ENCODE data around the gene PI4K2B.

The PI4K2B gene

GRCh38 chr4:25207997-25208396 lies 25.8 kb upstream of the PI4K2B start:
- no peaks in the 10 kb centered on the region for H3K4me1 ChIP-seq (ENCODE audit: control insufficient read depth, insufficient read depth, low read length)
- no peak for TF ChIP-seq ZNF391 (tag by site-specific recombination; IDR thresholded peaks at IDR 0.05; ENCODE audit: borderline replicate concordance, low read depth)
- no peak for TF ChIP-seq ZNF324 (tag by site-specific recombination; IDR thresholded peaks at IDR 0.05)
- TF ChIP-seq ZNF24 (tag by site-specific recombination; IDR thresholded peaks at IDR 0.05): no peak
- no peak for TF ChIP-seq ZBTB17 (tag by site-specific recombination; IDR thresholded peaks at IDR 0.05)
- no peak for TF ChIP-seq ZNF398 (tag by site-specific recombination; IDR thresholded peaks at IDR 0.05)
- no peak for TF ChIP-seq ZNF121 (tag by site-specific recombination; IDR thresholded peaks at IDR 0.05)
- ChIA-PET CTCF (no interaction called here), POLR2A (no interaction called here)
- H3K27ac ChIP-seq (ENCODE audit: extremely low read depth, low read depth, low read length): no peak overlapping the region
- H3K36me3 ChIP-seq (ENCODE audit: control insufficient read depth in 2 of 2, insufficient read depth in 1 of 2, low read length in 2 of 2): no peaks in the 10 kb centered on the region
- no peak overlapping the region for H3K4me3 ChIP-seq (ENCODE audit: low read depth, low read length)
- H3K9me3 ChIP-seq (ENCODE audit: control insufficient read depth, insufficient read depth, low read depth, low read length): no peaks in the 10 kb centered on the region

GRCh38 chr4:25209702-25210101 lies 24.1 kb upstream of the PI4K2B start:
- ChIA-PET POLR2A (no interaction called here), CTCF (no interaction called here)
- H3K4me1 ChIP-seq (ENCODE audit: control insufficient read depth, insufficient read depth, low read length): no peaks in the 10 kb centered on the region
- no peak overlapping the region for H3K27ac ChIP-seq (ENCODE audit: extremely low read depth, low read depth, low read length)
- no peak overlapping the region for H3K4me3 ChIP-seq (ENCODE audit: low read depth, low read length)
- TF ChIP-seq SCRT2 (tag by site-specific recombination; IDR thresholded peaks at IDR 0.05): no peak
- TF ChIP-seq ZNF398 (tag by site-specific recombination; IDR thresholded peaks at IDR 0.05): no peak
- TF ChIP-seq ZNF670 (tag by site-specific recombination; IDR thresholded peaks at IDR 0.05; ENCODE audit: low read depth): no peak
- TF ChIP-seq ZNF175 (tag by site-specific recombination; IDR thresholded peaks at IDR 0.05): no peak
- no peak for TF ChIP-seq ZNF701 (tag by site-specific recombination; IDR thresholded peaks at IDR 0.05)
- TF ChIP-seq ZNF530 (tag by site-specific recombination; IDR thresholded peaks at IDR 0.05; ENCODE audit: low read depth): no peak
- TF ChIP-seq ZNF514 (tag by site-specific recombination; IDR thresholded peaks at IDR 0.05): no peak
- TF ChIP-seq RBAK (tag by site-specific recombination; IDR thresholded peaks at IDR 0.05): no peak
- TF ChIP-seq ZNF501 (tag by site-specific recombination; IDR thresholded peaks at IDR 0.05): no peak
- TF ChIP-seq ZNF214 (tag by site-specific recombination; IDR thresholded peaks at IDR 0.05; ENCODE audit: borderline replicate concordance): no peak
- no peaks in the 10 kb centered on the region for H3K36me3 ChIP-seq (ENCODE audit: control insufficient read depth in 2 of 2, insufficient read depth in 1 of 2, low read length in 2 of 2)
- no peaks in the 10 kb centered on the region for H3K9me3 ChIP-seq (ENCODE audit: control insufficient read depth, insufficient read depth, low read depth, low read length)

- POLR2A ChIA-PET: no interaction called here
- Histone ChIP-seq H3K27ac (ENCODE audit: extremely low read depth, low read depth, low read length) (no peak overlapping the region), H3K36me3 (ENCODE audit: control insufficient read depth in 2 of 2, insufficient read depth in 1 of 2, low read length in 2 of 2) (no peaks in the 10 kb centered on the region), H3K9me3 (ENCODE audit: control insufficient read depth, insufficient read depth, low read depth, low read length) (no peaks in the 10 kb centered on the region), H3K4me1 (ENCODE audit: control insufficient read depth, insufficient read depth, low read length) (no peaks in the 10 kb centered on the region), H3K4me3 (ENCODE audit: low read depth, low read length) (no peak overlapping the region)
- CTCF ChIA-PET: no interaction called here
- no peak for TF ChIP-seq ZNF132 (tag by site-specific recombination; IDR thresholded peaks at IDR 0.05; ENCODE audit: borderline replicate concordance)
Measured at GRCh38 chr4:25211721-25212120, 22.1 kb upstream of the PI4K2B start.

DNA sequence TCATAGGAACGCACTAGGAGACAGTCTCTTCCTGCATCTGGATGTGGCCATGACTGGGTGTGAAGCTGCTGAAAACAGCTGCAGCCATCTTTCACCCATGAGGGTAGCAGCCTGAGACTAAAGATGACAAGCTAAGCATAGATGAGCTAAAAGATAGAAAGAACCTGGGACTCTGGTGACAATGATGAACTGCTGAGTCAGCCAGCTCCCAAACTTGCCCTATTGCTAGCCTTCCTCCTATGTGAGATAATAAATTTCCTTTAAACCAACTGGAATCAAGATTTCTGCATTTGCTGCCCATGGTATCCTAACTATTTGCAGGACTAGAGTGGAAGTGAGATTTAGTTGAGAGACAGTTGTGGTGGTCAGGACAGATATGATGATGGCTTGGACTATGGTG lies 21.0 kb upstream of the PI4K2B start:
- no peaks in the 10 kb centered on the region for H3K36me3 ChIP-seq (ENCODE audit: control insufficient read depth in 2 of 2, insufficient read depth in 1 of 2, low read length in 2 of 2)
- H3K4me3 ChIP-seq (ENCODE audit: low read depth, low read length): no peak overlapping the region
- H3K4me1 ChIP-seq (ENCODE audit: control insufficient read depth, insufficient read depth, low read length): no peaks in the 10 kb centered on the region
- H3K9me3 ChIP-seq (ENCODE audit: control insufficient read depth, insufficient read depth, low read depth, low read length): no peaks in the 10 kb centered on the region
- H3K27ac ChIP-seq (ENCODE audit: extremely low read depth, low read depth, low read length): no peak overlapping the region
- POLR2A ChIA-PET: no interaction called here
- CTCF ChIA-PET: interaction anchor here (1.4 kb wide), 1 partner anchor 68 kb away, joined by 3 read pairs; no protein-coding TSS in a partner anchor
- no peak for TF ChIP-seq ZNF394 (tag by site-specific recombination; IDR thresholded peaks at IDR 0.05; ENCODE audit: borderline replicate concordance)
- TF ChIP-seq ZIC2 (tag by site-specific recombination; IDR thresholded peaks at IDR 0.05): no peak
- TF ChIP-seq SP7 (tag by site-specific recombination; IDR thresholded peaks at IDR 0.05): no peak
- no peak for TF ChIP-seq ZNF701 (tag by site-specific recombination; IDR thresholded peaks at IDR 0.05)
- TF ChIP-seq ZNF112 (tag by site-specific recombination; IDR thresholded peaks at IDR 0.05): no peak
- TF ChIP-seq, protein P1, sequence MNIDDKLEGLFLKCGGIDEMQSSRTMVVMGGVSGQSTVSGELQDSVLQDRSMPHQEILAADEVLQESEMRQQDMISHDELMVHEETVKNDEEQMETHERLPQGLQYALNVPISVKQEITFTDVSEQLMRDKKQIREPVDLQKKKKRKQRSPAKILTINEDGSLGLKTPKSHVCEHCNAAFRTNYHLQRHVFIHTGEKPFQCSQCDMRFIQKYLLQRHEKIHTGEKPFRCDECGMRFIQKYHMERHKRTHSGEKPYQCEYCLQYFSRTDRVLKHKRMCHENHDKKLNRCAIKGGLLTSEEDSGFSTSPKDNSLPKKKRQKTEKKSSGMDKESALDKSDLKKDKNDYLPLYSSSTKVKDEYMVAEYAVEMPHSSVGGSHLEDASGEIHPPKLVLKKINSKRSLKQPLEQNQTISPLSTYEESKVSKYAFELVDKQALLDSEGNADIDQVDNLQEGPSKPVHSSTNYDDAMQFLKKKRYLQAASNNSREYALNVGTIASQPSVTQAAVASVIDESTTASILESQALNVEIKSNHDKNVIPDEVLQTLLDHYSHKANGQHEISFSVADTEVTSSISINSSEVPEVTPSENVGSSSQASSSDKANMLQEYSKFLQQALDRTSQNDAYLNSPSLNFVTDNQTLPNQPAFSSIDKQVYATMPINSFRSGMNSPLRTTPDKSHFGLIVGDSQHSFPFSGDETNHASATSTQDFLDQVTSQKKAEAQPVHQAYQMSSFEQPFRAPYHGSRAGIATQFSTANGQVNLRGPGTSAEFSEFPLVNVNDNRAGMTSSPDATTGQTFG (tag by site-specific recombination; IDR thresholded peaks at IDR 0.05; ENCODE audit: borderline replicate concordance): no peak
- TF ChIP-seq ZNF791 (tag by site-specific recombination; IDR thresholded peaks at IDR 0.05): no peak
- TF ChIP-seq ZNF548 (tag by site-specific recombination; IDR thresholded peaks at IDR 0.05): no peak
- TF ChIP-seq HOXA7 (CRISPR knock-in tag; IDR thresholded peaks at IDR 0.05; ENCODE audit: borderline replicate concordance): no peak
- TF ChIP-seq ZNF146 (tag by site-specific recombination; IDR thresholded peaks at IDR 0.05): no peak

All from HEK293 (cell line).